WTC11 (cell line): Measurements from ENCODE around the gene CBX2. TPM values are rescaled to one million over a fixed set of nuclear protein-coding genes. Genes with fewer than 3 reads are reported as not detected.

ENCODE experiments used
- ATAC-seq: fragments of 200-7000 bp; cut with Tn5 transposase; 2 replicates; pipeline ENCODE4 v1.10.0; 2021; ENCODE audit warnings: mild to moderate bottlenecking, moderate library complexity
- CTCF ChIA-PET: fragments of 300-600 bp; sonication (Branson Sonifier 250); formaldehyde crosslinking; loops from one replicate; lab custom pipeline; 2021; ENCODE audit warnings: antibody characterized with exemption; lab: Charles Lee
- POLR2A ChIA-PET: fragments of 350-600 bp; sonication (Branson Sonifier 250); formaldehyde crosslinking; loops from one replicate; lab custom pipeline; 2021; ENCODE audit warnings: antibody characterized with exemption; lab: Charles Lee
- DNase-seq: peaks from one replicate; pipeline ENCODE4 v3.0.0; 2021; ENCODE audit warnings: low spot score
- H3K27ac Mint-ChIP-seq: 2 replicates; pipeline ENCODE4 v1.8.0; 2021; ENCODE audit warnings: mixed read lengths
- H3K27me3 Mint-ChIP-seq: 2 replicates; pipeline ENCODE4 v1.8.0; 2021; ENCODE audit warnings: low read depth, mild to moderate bottlenecking, moderate library complexity, mixed read lengths
- H3K36me3 Mint-ChIP-seq: 2 replicates; pipeline ENCODE4 v1.8.0; 2021; ENCODE audit warnings: mixed read lengths
- H3K4me1 Mint-ChIP-seq: 2 replicates; pipeline ENCODE4 v1.8.0; 2022; ENCODE audit warnings: mixed read lengths
- H3K4me3 Mint-ChIP-seq: 2 replicates; pipeline ENCODE4 v1.8.0; 2021; ENCODE audit warnings: mild to moderate bottlenecking, moderate library complexity, mixed read lengths
- H3K9me3 Mint-ChIP-seq: 2 replicates; pipeline ENCODE4 v1.8.0; 2021; ENCODE audit warnings: mixed read lengths
- AR ChIP-seq: fragments of 250-450 bp; sonication (Bioruptor Pico); IDR thresholded peaks from 2 replicates; pipeline ENCODE4 v1.9.0; 2021; ENCODE audit warnings: mild to moderate bottlenecking
- ATF1 ChIP-seq: sonication (generic); formaldehyde crosslinking; IDR thresholded peaks from 2 replicates; pipeline ENCODE4 v1.8.1; 2023; ENCODE audit warnings: mild to moderate bottlenecking, moderate library complexity, missing genetic modification reagents
- CTCF ChIP-seq: fragments of 200-600 bp; IDR thresholded peaks from 2 replicates; pipeline ENCODE4 v1.8.0; 2022; ENCODE audit warnings: antibody characterized with exemption
- E2F4 ChIP-seq: sonication (generic); formaldehyde crosslinking; IDR thresholded peaks from 2 replicates; pipeline ENCODE4 v1.8.1; 2022; ENCODE audit warnings: low read depth, mild to moderate bottlenecking, moderate library complexity, missing genetic modification reagents, borderline replicate concordance
- ELF4 ChIP-seq: sonication (generic); formaldehyde crosslinking; IDR thresholded peaks from 2 replicates; pipeline ENCODE4 v1.8.1; 2022; ENCODE audit warnings: low read depth, mild to moderate bottlenecking, moderate library complexity, missing genetic modification reagents
- IRF2 ChIP-seq: sonication (generic); formaldehyde crosslinking; IDR thresholded peaks from 2 replicates; pipeline ENCODE4 v1.8.0; 2022; ENCODE audit warnings: low read depth, missing genetic modification reagents, borderline replicate concordance
- JUN ChIP-seq: sonication (generic); formaldehyde crosslinking; IDR thresholded peaks from 2 replicates; pipeline ENCODE4 v1.8.0; 2023; ENCODE audit warnings: mild to moderate bottlenecking, missing genetic modification reagents
- MXD4 ChIP-seq: fragments of 250-450 bp; sonication (Bioruptor Pico); IDR thresholded peaks from 2 replicates; pipeline ENCODE4 v1.8.0; 2021; ENCODE audit warnings: mild to moderate bottlenecking, moderate library complexity, borderline replicate concordance
- NFYB ChIP-seq: sonication (generic); formaldehyde crosslinking; conservative IDR thresholded peaks from 2 replicates; pipeline ENCODE4 v1.8.0; 2022; ENCODE audit warnings: low read depth, missing genetic modification reagents
- NR1H2 ChIP-seq: sonication (generic); formaldehyde crosslinking; IDR thresholded peaks from 2 replicates; pipeline ENCODE4 v1.9.0; 2021; ENCODE audit warnings: mild to moderate bottlenecking, moderate library complexity, missing genetic modification reagents
- NR3C1 ChIP-seq: sonication (generic); formaldehyde crosslinking; conservative IDR thresholded peaks from 2 replicates; pipeline ENCODE4 v1.8.1; 2023; ENCODE audit warnings: low read depth, mild to moderate bottlenecking, missing genetic modification reagents
- OVOL2 ChIP-seq: fragments of 250-450 bp; sonication (Bioruptor Pico); IDR thresholded peaks from 2 replicates; pipeline ENCODE4 v1.9.0; 2021; ENCODE audit warnings: mild to moderate bottlenecking, borderline replicate concordance
- PRDM15 ChIP-seq: sonication (generic); formaldehyde crosslinking; IDR thresholded peaks from 2 replicates; pipeline ENCODE4 v1.8.0; 2022; ENCODE audit warnings: missing genetic modification reagents
- SOX15 ChIP-seq: fragments of 250-450 bp; sonication (Bioruptor Pico); IDR thresholded peaks from 2 replicates; pipeline ENCODE4 v1.9.0; 2021; ENCODE audit warnings: mild to moderate bottlenecking
- TEAD4 ChIP-seq: sonication (generic); formaldehyde crosslinking; IDR thresholded peaks from 2 replicates; pipeline ENCODE4 v1.8.0; 2022; ENCODE audit warnings: mild to moderate bottlenecking, missing genetic modification reagents
- ZMAT4 ChIP-seq: fragments of 250-450 bp; sonication (Bioruptor Pico); IDR thresholded peaks from 2 replicates; pipeline ENCODE4 v1.9.0; 2021; ENCODE audit warnings: mild to moderate bottlenecking
- ZNF396 ChIP-seq: fragments of 250-450 bp; sonication (Bioruptor Pico); IDR thresholded peaks from 2 replicates; pipeline ENCODE4 v1.8.0; 2021; ENCODE audit warnings: mild to moderate bottlenecking, moderate library complexity, borderline replicate concordance
- ZNF423 ChIP-seq: fragments of 250-450 bp; sonication (Bioruptor Pico); IDR thresholded peaks from 2 replicates; pipeline ENCODE4 v2.1.2; 2022; ENCODE audit warnings: mild to moderate bottlenecking, moderate library complexity
- total RNA-seq: library from RNA; stranded (reverse); gene quantifications from 3 replicates; pipeline ENCODE4 v1.2.3, GENCODE V29; 2021

Gene CBX2
- total RNA-seq, 1 experiment from 2014 or later: 85.5 TPM

GRCh38 chr17:79781736-79782575 lies 4.0 kb downstream of the CBX2 start:
- CTCF ChIA-PET: interaction anchor here (1.3 to 2.3 kb wide), 3 partner anchors 7 to 40 kb away, joined by 4 to 11 read pairs (median 9); no protein-coding TSS in a partner anchor
- Mint-ChIP-seq H3K27ac (peak overlapping the region; percentile 71; the same call in 1 of the 2 replicates), H3K36me3 (peaks cover 48% of the 10 kb centered on the region), H3K9me3 (no peaks in the 10 kb centered on the region), H3K4me3 (no peak overlapping the region), H3K4me1 (peaks cover 40% of the 10 kb centered on the region), H3K27me3 (peaks cover 7% of the 10 kb centered on the region)
- POLR2A ChIA-PET: no interaction called here
- no peak for TF ChIP-seq NFYB (CRISPR knock-in tag)
- ATAC-seq (no peak), DNase-seq (no peak)

- DNase-seq (no peak), ATAC-seq (no peak)
- ChIA-PET POLR2A (interaction anchor here (0.9 kb wide), 1 partner anchor 10 kb away, joined by 3 read pairs; no protein-coding TSS in a partner anchor), CTCF (interaction anchor here (1.0 kb wide), 2 partner anchors 38 to 75 kb away, joined by 3 read pairs; no protein-coding TSS in a partner anchor)
- Mint-ChIP-seq H3K9me3 (no peaks in the 10 kb centered on the region), H3K27ac (no peak overlapping the region), H3K4me1 (peaks cover 56% of the 10 kb centered on the region), H3K36me3 (peaks cover 48% of the 10 kb centered on the region)
- TF ChIP-seq ZMAT4 (CRISPR knock-in tag) (no peak), ATF1 (CRISPR knock-in tag) (no peak), ELF4 (CRISPR knock-in tag) (no peak), OVOL2 (CRISPR knock-in tag) (no peak), IRF2 (CRISPR knock-in tag) (no peak), AR (CRISPR knock-in tag) (no peak), SOX15 (CRISPR knock-in tag) (no peak), ZNF396 (CRISPR knock-in tag) (no peak), TEAD4 (CRISPR knock-in tag) (no peak), JUN (CRISPR knock-in tag) (no peak), ZNF423 (CRISPR knock-in tag) (no peak)
- TF ChIP-seq, all 79 proteins: peak for 0
- no peak overlapping the region for H3K4me3 Mint-ChIP-seq
- peaks cover 26% of the 10 kb centered on the region for H3K27me3 Mint-ChIP-seq
These were observed 5.9 kb downstream of the CBX2 start for GRCh38 chr17:79783891-79784290.

- H3K9me3 Mint-ChIP-seq: no peaks in the 10 kb centered on the region
- DNase-seq (no peak), ATAC-seq (no peak)
- H3K27me3 Mint-ChIP-seq: peaks cover 32% of the 10 kb centered on the region
- no peak for TF ChIP-seq CTCF
- TF ChIP-seq NR1H2 (CRISPR knock-in tag): no peak
- no peak for TF ChIP-seq NR3C1 (CRISPR knock-in tag)
- TF ChIP-seq E2F4: no peak
- TF ChIP-seq MXD4 (CRISPR knock-in tag): no peak
- no peak for TF ChIP-seq JUN (CRISPR knock-in tag)
- TF ChIP-seq PRDM15 (CRISPR knock-in tag): no peak
- ChIA-PET CTCF (interaction anchor here (0.8 to 1.0 kb wide), 3 partner anchors 39 to 76 kb away, joined by 3 read pairs; no protein-coding TSS in a partner anchor), POLR2A (interaction anchor here (0.9 kb wide), 1 partner anchor 10 kb away, joined by 3 read pairs; no protein-coding TSS in a partner anchor)
- peaks cover 48% of the 10 kb centered on the region for H3K36me3 Mint-ChIP-seq
- no peak overlapping the region for H3K4me3 Mint-ChIP-seq
- peaks cover 55% of the 10 kb centered on the region for H3K4me1 Mint-ChIP-seq
- no peak overlapping the region for H3K27ac Mint-ChIP-seq
These were observed 6.5 kb downstream of the CBX2 start for GRCh38 chr17:79784353-79785016.
